ENCODE measurements around the gene VPS37B.
"Not testable (repeated sequence)": the region's sequence is repeated elsewhere in the genome, so short reads cannot be mapped to it uniquely, and the experiment has no call there.

VPS37B gene, protein sequence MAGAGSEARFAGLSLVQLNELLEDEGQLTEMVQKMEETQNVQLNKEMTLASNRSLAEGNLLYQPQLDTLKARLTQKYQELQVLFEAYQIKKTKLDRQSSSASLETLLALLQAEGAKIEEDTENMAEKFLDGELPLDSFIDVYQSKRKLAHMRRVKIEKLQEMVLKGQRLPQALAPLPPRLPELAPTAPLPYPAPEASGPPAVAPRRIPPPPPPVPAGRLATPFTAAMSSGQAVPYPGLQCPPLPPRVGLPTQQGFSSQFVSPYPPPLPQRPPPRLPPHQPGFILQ

DNA sequence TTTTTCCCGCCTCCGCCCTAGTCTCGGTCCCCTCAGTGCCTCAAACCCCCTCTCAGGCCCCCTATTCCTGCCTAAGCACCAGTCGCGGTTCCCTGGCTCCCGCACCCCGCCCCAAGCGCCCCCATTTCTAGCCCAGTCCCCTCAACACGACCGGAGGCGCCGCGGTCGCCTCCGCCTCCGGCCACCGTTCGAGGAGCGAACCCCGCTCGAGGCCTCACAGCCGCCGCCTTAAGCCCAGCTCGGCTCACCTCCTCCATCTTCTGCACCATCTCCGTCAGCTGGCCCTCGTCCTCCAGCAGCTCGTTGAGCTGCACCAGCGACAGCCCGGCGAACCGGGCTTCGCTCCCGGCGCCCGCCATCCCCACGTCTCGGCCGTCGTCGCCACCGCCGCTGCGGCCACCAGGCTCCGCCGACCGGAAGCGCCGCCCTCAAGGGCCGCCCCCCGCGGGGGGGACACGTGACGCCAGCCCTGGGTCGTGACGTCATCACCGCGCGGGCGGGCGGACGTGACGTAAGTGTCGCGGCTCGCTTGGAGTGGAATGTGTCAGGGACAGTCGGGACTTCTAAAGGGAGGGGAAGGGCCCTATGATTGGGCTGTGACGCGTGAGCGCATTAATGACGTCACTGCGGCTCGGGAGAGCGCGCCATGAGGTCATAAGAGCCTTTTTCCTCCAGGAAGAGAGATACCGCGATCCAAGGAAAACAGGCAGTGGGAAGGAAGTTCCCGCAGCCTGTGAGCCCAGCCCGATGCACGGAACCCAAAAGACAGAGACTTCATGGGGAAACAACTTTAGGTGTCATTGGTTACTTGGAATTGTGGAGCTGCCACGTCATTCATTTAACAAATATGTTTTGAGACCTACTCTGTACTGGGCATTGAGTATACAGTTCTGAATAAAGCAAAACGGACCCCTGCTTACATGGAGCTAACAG, at the start of gene VPS37B:
Gene VPS37B (minus strand): TSS at position 421 of the 933 bp plus-strand sequence. CDS start 62 bp downstream, at position 359.
- DNase-seq, result peak; percentile 61
- TF ChIP-seq, protein P1, sequence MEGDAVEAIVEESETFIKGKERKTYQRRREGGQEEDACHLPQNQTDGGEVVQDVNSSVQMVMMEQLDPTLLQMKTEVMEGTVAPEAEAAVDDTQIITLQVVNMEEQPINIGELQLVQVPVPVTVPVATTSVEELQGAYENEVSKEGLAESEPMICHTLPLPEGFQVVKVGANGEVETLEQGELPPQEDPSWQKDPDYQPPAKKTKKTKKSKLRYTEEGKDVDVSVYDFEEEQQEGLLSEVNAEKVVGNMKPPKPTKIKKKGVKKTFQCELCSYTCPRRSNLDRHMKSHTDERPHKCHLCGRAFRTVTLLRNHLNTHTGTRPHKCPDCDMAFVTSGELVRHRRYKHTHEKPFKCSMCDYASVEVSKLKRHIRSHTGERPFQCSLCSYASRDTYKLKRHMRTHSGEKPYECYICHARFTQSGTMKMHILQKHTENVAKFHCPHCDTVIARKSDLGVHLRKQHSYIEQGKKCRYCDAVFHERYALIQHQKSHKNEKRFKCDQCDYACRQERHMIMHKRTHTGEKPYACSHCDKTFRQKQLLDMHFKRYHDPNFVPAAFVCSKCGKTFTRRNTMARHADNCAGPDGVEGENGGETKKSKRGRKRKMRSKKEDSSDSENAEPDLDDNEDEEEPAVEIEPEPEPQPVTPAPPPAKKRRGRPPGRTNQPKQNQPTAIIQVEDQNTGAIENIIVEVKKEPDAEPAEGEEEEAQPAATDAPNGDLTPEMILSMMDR (IDR thresholded peaks at IDR 0.05; ENCODE audit: low read depth, low read length, missing control alignments), result no peak
- in situ Hi-C loops (cut with HindIII; ENCODE audit: low pct_ligation_motif_present, low sequenced_read_pairs), result no loop called here
- peak within 1 kb of the TSS; percentile 87 for H3K4me3 ChIP-seq (ENCODE audit: low read depth, low read length)
- H3K27ac ChIP-seq, result peak within 1 kb of the TSS; percentile 61
- H3K27me3 ChIP-seq (replicated peaks), result no peaks in the 10 kb centered on the region
- H3K36me3 ChIP-seq (replicated peaks), result no peaks in the 10 kb centered on the region

GRCh38 chr12:122944605-122945592, 49.0 kb upstream of the VPS37B start:
- TF ChIP-seq, protein P1 (IDR thresholded peaks at IDR 0.05; ENCODE audit: low read depth, low read length, missing control alignments), result no peak
- H3K27ac ChIP-seq, result no peak overlapping the region
- no peak for DNase-seq
- no peaks in the 10 kb centered on the region for H3K36me3 ChIP-seq (replicated peaks)
- H3K27me3 ChIP-seq (replicated peaks), result no peaks in the 10 kb centered on the region
- in situ Hi-C loops (cut with HindIII; ENCODE audit: low pct_ligation_motif_present, low sequenced_read_pairs), result no loop called here
- no peak overlapping the region for H3K4me3 ChIP-seq (ENCODE audit: low read depth, low read length)

- no peak for DNase-seq
- in situ Hi-C loops (cut with HindIII; ENCODE audit: low pct_ligation_motif_present, low sequenced_read_pairs), result no loop called here
- H3K27ac ChIP-seq, result no peak overlapping the region
These were observed 47.3 kb upstream of the VPS37B start for GRCh38 chr12:122943196-122943595.

GRCh38 chr12:122942637-122943036, 46.7 kb upstream of the VPS37B start:
- Histone ChIP-seq H3K4me3 (ENCODE audit: low read depth, low read length) (no peak overlapping the region), H3K27ac (no peak overlapping the region), H3K36me3 (replicated peaks) (no peaks in the 10 kb centered on the region), H3K27me3 (replicated peaks) (no peaks in the 10 kb centered on the region)
- in situ Hi-C loops (cut with HindIII; ENCODE audit: low pct_ligation_motif_present, low sequenced_read_pairs), result no loop called here
- TF ChIP-seq, protein P1 (IDR thresholded peaks at IDR 0.05; ENCODE audit: low read depth, low read length, missing control alignments), result no peak
- DNase-seq, result no peak

More at GRCh38 chr12:122943196-122943595, 47.3 kb upstream of the VPS37B start:
- H3K36me3 ChIP-seq (replicated peaks), result no peaks in the 10 kb centered on the region
- H3K4me3 ChIP-seq (ENCODE audit: low read depth, low read length), result no peak overlapping the region
- TF ChIP-seq, protein P1 (IDR thresholded peaks at IDR 0.05; ENCODE audit: low read depth, low read length, missing control alignments), result no peak
- H3K27me3 ChIP-seq (replicated peaks), result no peaks in the 10 kb centered on the region

DNA sequence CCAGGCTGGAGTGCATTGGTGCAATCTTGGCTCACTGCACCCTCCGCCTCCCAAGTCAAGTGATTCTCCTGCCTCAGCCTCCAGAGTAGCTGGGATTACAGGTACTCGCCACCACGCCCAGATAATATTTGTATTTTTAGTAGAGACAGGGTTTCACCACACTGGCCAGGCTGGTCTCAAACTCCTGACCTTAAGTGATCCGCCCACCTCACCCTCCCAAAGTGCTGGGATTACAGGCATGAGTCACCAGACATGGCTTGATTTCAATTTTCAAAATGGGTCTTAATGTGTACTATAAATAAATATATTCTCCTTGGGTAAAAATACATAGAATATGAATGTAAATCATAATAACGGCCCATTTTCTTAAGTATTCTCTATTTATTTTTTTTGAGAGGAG, 45.4 kb upstream of the VPS37B start:
- H3K27ac ChIP-seq; DNase-seq; H3K27me3 ChIP-seq (replicated peaks); H3K4me3 ChIP-seq (ENCODE audit: low read depth, low read length); H3K36me3 ChIP-seq (replicated peaks); in situ Hi-C loops (cut with HindIII; ENCODE audit: low pct_ligation_motif_present, low sequenced_read_pairs): not testable (repeated sequence)
